Activated T-helper 17 cell treated with anti-CD3 and anti-CD28 coated beads, Interleukin-2, amount 50 U/mL, for 72 hours (primary cell): ENCODE data around the gene C9orf43. TPM values are rescaled to one million over a fixed set of nuclear protein-coding genes. Genes with fewer than 3 reads are reported as not detected.

Experiments
- ATAC-seq: fragments of 150-1000 bp; cut with Tn5 transposase; replicated peaks from 2 replicates; pipeline ENCODE4 v1.10.0; 2021; ENCODE audit warnings: mild to moderate bottlenecking, moderate library complexity
- H3K27ac Mint-ChIP-seq: one replicate; pipeline ENCODE4 v1.8.0; 2022; ENCODE audit warnings: mixed read lengths
- H3K27me3 Mint-ChIP-seq: one replicate; pipeline ENCODE4 v1.8.0; 2022; ENCODE audit warnings: mixed read lengths
- H3K36me3 Mint-ChIP-seq: one replicate; pipeline ENCODE4 v1.8.0; 2022; ENCODE audit warnings: low read depth, mild to moderate bottlenecking, mixed read lengths
- H3K4me1 Mint-ChIP-seq: one replicate; pipeline ENCODE4 v1.8.0; 2022; ENCODE audit warnings: mixed read lengths
- H3K4me3 Mint-ChIP-seq: one replicate; pipeline ENCODE4 v1.8.0; 2022; ENCODE audit warnings: mild to moderate bottlenecking, mixed read lengths
- H3K9me3 Mint-ChIP-seq: one replicate; pipeline ENCODE4 v1.8.0; 2022; ENCODE audit warnings: mixed read lengths
- total RNA-seq, 2 donors: library from RNA; stranded (reverse); gene quantifications; one replicate each; pipeline ENCODE4 v1.2.3, GENCODE V29; 2022

The C9orf43 gene
- total RNA-seq, 2 donors from 2014 or later: 0.69 to 0.76 TPM

GRCh38 chr9:113477058-113477457 lies 66.5 kb downstream of the C9orf43 start:
- no peak for ATAC-seq
- peaks cover 10% of the 10 kb centered on the region for H3K4me1 Mint-ChIP-seq

DNA sequence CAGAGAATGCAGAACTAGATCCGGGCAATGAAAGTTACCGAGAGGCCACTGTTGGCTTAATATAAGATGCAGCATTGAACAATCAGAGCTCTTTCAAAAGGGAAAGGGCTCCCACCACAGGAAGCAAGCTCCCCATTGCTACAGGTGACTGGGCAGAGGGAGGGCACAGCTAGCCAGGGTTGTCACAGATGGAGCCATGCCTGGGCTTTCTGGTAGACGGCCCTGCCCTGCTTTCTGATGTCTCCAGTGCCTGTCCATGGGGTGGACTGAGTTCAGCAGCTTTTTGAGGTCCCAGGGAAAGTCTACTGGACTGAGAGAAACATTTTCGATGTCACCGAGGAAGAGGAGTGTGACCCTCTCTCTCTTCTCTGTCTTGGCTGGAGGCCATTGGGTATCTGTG lies 67.1 kb downstream of the C9orf43 start:
- H3K4me3 Mint-ChIP-seq: no peak overlapping the region
- H3K27ac Mint-ChIP-seq: no peak overlapping the region
- no peaks in the 10 kb centered on the region for H3K27me3 Mint-ChIP-seq
- H3K9me3 Mint-ChIP-seq: no peaks in the 10 kb centered on the region
- H3K36me3 Mint-ChIP-seq: no peaks in the 10 kb centered on the region
- H3K4me1 Mint-ChIP-seq: peaks cover 10% of the 10 kb centered on the region
- ATAC-seq: no peak

More at GRCh38 chr9:113477058-113477457, 66.5 kb downstream of the C9orf43 start:
- H3K4me3 Mint-ChIP-seq: no peak overlapping the region
- H3K36me3 Mint-ChIP-seq: no peaks in the 10 kb centered on the region
- no peaks in the 10 kb centered on the region for H3K9me3 Mint-ChIP-seq
- no peaks in the 10 kb centered on the region for H3K27me3 Mint-ChIP-seq
- H3K27ac Mint-ChIP-seq: no peak overlapping the region

GRCh38 chr9:113479174-113479621 lies 68.7 kb downstream of the C9orf43 start:
- H3K9me3 Mint-ChIP-seq: no peaks in the 10 kb centered on the region
- peaks cover 10% of the 10 kb centered on the region for H3K4me1 Mint-ChIP-seq

More at GRCh38 chr9:113479174-113479621, 68.7 kb downstream of the C9orf43 start:
- Mint-ChIP-seq H3K36me3 (no peaks in the 10 kb centered on the region), H3K4me3 (no peak overlapping the region), H3K27me3 (no peaks in the 10 kb centered on the region), H3K27ac (no peak overlapping the region)
- peak; percentile 35 for ATAC-seq

Other genes starting within 250 kb of the C9orf43 start
- gene FKBP15, start 189.5 kb upstream of the C9orf43 start, total RNA-seq: 10 to 100 TPM; 41.2 to 41.5 TPM
- 10 to 100 TPM; 13.1 to 17.3 TPM for gene SLC31A1, start 189.2 kb upstream of the C9orf43 start, total RNA-seq
- 10 to 100 TPM; 47.0 to 47.9 TPM for gene CDC26, start 135.2 kb upstream of the C9orf43 start, total RNA-seq
- gene PRPF4, start 135.1 kb upstream of the C9orf43 start, total RNA-seq: 10 to 100 TPM; 41.3 to 51.1 TPM
- 10 to 100 TPM in 1 of 2 donors, 1 to 10 TPM in 1; 1.9 to 10.9 TPM for gene RNF183, start 107.4 kb upstream of the C9orf43 start, total RNA-seq
- gene WDR31, start 70.5 kb upstream of the C9orf43 start, total RNA-seq: 1 to 10 TPM; 1.6 to 2.2 TPM
- gene BSPRY, start 61.2 kb upstream of the C9orf43 start, total RNA-seq: 10 to 100 TPM in 1 of 2 donors, 1 to 10 TPM in 1; 3.2 to 25.9 TPM
- 10 to 100 TPM; 15.2 to 19.4 TPM for gene HDHD3, start 33.8 kb upstream of the C9orf43 start, total RNA-seq
- gene ALAD, start 9.5 kb upstream of the C9orf43 start, total RNA-seq: 10 to 100 TPM; 24.8 to 30.5 TPM
- gene POLE3, start 72 bp upstream of the C9orf43 start, total RNA-seq: 10 to 100 TPM; 35.5 to 85.2 TPM
- gene RGS3, start 53.0 kb downstream of the C9orf43 start, total RNA-seq: 10 to 100 TPM; 23.0 to 85.8 TPM